Mucosa of descending colon (tissue), 3 donors: Measurements from ENCODE around the gene TCP11L1. TPM values are rescaled to one million over a fixed set of nuclear protein-coding genes. Genes with fewer than 3 reads are reported as not detected.
A peak's percentile ranks its signal among the peaks of the same experiment; 100 is the strongest.
"Not testable (repeated sequence)": the region's sequence is repeated elsewhere in the genome, so short reads cannot be mapped to it uniquely, and the experiment has no call there.

Experiments used
- ATAC-seq: fragments of 200-7000 bp; cut with Tn5 transposase; one replicate; pipeline ENCODE4 v1.9.1; 2020; ENCODE audit warnings: mild to moderate bottlenecking, moderate library complexity
- DNase-seq, 3 donors: peaks; one replicate each; pipeline ENCODE4 v3.0.0-alpha.2; 2020
- H3K36me3 ChIP-seq: fragments of 200-600 bp; one replicate; pipeline ENCODE4 v1.8.0; 2021; ENCODE audit warnings: low read depth, mild to moderate bottlenecking
- H3K4me1 ChIP-seq: fragments of 200-600 bp; one replicate; pipeline ENCODE4 v1.8.0; 2021; ENCODE audit warnings: low read depth, mild to moderate bottlenecking
- H3K4me3 ChIP-seq: fragments of 200-600 bp; one replicate; pipeline ENCODE4 v1.8.0; 2021; ENCODE audit warnings: mild to moderate bottlenecking
- H3K9me3 ChIP-seq: fragments of 200-600 bp; one replicate; pipeline ENCODE4 v1.8.0; 2021; ENCODE audit warnings: mild to moderate bottlenecking
- intact Hi-C, 2 donors: fragments of 100-400 bp; cut with DNase I in 1 of 2; cut with micrococcal nuclease in 1 of 2; formaldehyde crosslinking; loops; one replicate each; pipeline versions ENCODE4 v1.11.0 to v1.11.1; 2022; cut with DNase I, micrococcal nuclease
- total RNA-seq, 3 donors: library from RNA; stranded (reverse); fragmentation: NEBNext Ultra II Directional in 2 of 3; extraction: Animal tissue kit (Norgen Biotek cat#: 25700) in 2 of 3; gene quantifications; one replicate each; pipeline versions ENCODE4 v1.2.1 to v1.2.4, GENCODE V29; 2021 to 2023
- TF ChIP-seq, protein P1 (sequence below): fragments of 200-600 bp; IDR thresholded peaks from one replicate; pipeline ENCODE4 v1.8.0; 2022; ENCODE audit warnings: antibody characterized with exemption, mild to moderate bottlenecking
- donor health status: DM: no; HTN: no; CAD: no; lungs with moderate emphysema.
- donor health status: DM: no; HTN: no; CAD: no.
- donor health status: DM: no; HTN: yes; CAD: no.

The TCP11L1 gene
- total RNA-seq, 3 donors from 2014 or later, result 24.8 to 51.6 (median 31.3) TPM

DNA sequence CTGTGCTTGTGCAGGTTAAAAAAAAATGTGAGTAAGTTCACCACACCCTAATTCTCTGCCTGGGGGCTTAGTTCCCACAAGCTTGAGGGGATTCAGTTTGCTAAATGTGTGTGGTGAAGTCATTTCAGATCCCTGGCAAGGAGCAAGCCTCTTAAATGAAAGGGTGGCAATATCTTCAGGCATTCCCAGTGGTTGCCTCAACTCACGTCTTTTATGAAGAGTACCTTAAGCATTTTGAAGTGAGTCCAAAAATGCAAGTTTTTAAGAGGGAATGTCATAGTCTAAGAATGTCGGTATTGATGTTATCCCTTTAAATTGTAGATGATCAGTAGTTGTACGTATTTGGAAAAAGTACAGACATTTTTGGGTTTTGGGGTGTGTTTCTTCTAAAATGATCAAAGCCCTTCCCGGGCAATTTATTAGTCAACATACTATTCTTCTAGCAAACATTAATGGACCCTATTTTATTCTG, 4.9 kb downstream of the TCP11L1 start:
- H3K9me3 ChIP-seq, result no peaks in the 10 kb centered on the region
- no peak for DNase-seq
- H3K4me3 ChIP-seq, result no peak overlapping the region
- H3K36me3 ChIP-seq, result no peaks in the 10 kb centered on the region
- ATAC-seq, result no peak
- peaks cover 13% of the 10 kb centered on the region for H3K4me1 ChIP-seq
- TF ChIP-seq, protein P1, sequence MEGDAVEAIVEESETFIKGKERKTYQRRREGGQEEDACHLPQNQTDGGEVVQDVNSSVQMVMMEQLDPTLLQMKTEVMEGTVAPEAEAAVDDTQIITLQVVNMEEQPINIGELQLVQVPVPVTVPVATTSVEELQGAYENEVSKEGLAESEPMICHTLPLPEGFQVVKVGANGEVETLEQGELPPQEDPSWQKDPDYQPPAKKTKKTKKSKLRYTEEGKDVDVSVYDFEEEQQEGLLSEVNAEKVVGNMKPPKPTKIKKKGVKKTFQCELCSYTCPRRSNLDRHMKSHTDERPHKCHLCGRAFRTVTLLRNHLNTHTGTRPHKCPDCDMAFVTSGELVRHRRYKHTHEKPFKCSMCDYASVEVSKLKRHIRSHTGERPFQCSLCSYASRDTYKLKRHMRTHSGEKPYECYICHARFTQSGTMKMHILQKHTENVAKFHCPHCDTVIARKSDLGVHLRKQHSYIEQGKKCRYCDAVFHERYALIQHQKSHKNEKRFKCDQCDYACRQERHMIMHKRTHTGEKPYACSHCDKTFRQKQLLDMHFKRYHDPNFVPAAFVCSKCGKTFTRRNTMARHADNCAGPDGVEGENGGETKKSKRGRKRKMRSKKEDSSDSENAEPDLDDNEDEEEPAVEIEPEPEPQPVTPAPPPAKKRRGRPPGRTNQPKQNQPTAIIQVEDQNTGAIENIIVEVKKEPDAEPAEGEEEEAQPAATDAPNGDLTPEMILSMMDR, result no peak
- intact Hi-C loops, result no loop called here

DNA sequence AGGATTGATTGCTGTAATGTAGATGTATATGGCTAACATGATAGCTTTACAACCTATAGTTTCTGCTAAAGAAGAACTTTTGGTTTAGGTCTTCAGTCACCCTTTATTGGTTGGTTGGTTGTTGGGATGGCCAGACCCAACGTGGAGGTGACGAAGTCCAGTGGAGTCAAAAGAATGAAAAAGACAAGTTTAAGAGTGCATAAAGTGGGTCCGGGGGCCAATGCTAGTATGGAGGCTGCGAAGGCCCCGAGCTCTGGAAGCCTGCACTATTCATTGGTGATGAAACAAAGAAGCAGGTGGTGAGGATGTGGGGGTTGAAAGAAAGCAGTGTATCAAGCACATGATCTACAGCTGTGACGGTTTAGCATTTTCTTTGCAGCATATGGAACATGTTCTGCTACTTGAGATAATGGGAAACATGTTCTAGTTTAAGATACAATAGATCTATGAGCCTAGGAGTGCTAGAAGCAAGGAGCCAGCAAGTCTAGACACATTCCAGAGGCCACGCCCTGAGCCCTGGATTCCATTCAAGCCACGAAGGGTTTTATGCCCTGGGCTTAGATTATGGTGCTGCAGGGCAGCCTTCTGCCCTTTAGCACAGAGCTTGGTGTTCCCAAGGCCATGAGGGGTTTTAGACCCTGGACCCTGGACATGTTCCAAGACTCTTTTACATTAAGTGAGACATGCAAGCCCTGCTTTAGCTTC, 6.3 kb downstream of the TCP11L1 start:
- TF ChIP-seq, protein P1, result no peak
- peak; percentile 66 to 86 (median 83) for DNase-seq
- intact Hi-C loops, result no loop called here
- peak; percentile 76 for ATAC-seq
- Histone ChIP-seq H3K4me3 (no peak overlapping the region), H3K9me3 (no peaks in the 10 kb centered on the region), H3K4me1 (peaks cover 20% of the 10 kb centered on the region), H3K36me3 (no peaks in the 10 kb centered on the region)

DNA sequence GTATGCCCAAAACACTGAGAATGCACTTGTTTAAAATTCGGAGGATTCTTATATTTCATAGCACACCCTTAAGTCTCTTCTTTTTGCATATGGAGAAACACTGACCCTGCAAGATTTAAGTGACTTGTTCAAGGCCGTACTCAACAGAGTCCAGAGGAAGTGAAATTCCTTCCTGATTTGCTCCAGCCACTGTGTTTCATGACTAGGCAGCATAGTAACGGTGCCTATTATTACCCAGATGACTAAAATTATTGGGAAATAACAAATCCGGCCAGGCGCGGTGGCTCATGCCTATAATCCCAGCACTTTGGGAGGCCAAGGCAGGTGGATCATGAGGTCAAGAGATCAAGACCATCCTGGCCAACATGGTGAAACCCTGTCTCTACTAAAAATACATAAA, 9.3 kb downstream of the TCP11L1 start:
- H3K36me3 ChIP-seq, H3K9me3 ChIP-seq, H3K4me3 ChIP-seq, intact Hi-C loops, DNase-seq: not testable (repeated sequence)
- peaks cover 20% of the 10 kb centered on the region for H3K4me1 ChIP-seq
- ATAC-seq, result peak; percentile 48

DNA sequence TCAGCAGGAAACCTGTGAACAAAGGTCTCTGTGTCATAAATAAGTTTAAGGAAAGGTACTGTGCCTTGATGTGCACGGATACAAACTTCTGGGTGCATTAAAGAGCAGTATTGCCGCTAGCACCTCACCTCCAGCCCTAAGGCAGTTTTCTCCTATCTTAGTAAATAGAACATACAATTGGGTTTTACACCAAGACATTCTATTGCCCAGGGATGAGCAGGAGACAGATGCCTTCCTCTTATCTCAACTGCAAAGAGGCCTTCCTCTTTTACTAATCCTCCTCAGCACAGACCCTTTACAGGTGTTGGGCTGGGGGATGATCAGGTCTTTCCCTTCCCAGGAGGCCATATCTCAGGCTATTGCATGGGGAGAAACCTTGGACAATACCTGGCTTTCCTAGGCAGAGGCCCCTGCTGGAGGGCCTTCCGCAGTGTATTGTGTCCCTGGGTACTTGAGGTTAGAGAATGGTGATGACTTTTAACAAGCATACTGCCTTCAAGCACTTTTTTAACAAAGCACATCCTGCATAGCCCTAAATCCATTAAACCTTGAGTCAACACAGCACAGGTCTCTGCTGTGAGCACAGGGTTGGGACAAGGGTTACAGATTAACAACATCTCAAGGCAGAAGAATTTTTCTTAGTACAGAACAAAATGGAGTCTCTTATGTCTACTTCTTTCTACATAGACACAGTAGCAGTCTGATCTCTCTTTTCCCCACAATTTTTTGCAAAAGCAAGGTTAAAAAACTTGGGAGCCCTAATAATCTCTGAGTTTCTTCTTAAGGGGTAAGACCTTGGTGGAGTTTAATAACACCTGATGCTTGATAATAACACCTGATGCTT, 10.4 kb downstream of the TCP11L1 start:
- peaks cover 20% of the 10 kb centered on the region for H3K4me1 ChIP-seq
- H3K36me3 ChIP-seq, intact Hi-C loops, H3K9me3 ChIP-seq, H3K4me3 ChIP-seq, DNase-seq: not testable (repeated sequence)
- ATAC-seq, result peak; percentile 64

DNA sequence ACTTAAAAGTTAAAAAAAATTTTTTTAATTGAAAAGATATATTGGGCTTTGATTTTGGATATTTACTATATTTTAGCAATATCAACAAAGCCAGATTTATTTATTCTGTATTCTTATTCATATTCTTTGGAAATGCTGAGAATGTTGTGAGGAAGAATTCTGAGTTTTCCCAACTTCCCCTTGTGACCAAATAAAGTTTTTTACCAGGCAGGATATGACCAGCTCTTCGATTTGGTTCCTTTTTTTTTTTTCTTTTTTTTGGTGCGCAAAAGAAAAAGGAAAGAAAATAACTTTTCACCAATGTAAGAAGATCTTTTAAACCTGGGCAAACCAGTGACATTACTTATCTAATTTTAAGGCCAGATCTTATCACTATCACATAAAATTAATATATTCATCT, 12.9 kb downstream of the TCP11L1 start:
- TF ChIP-seq, protein P1, result no peak
- no peak for ATAC-seq
- no peak overlapping the region for H3K4me3 ChIP-seq
- peaks cover 13% of the 10 kb centered on the region for H3K4me1 ChIP-seq
- DNase-seq, result no peak
- intact Hi-C loops, result no loop called here
- H3K36me3 ChIP-seq, result no peaks in the 10 kb centered on the region
- no peaks in the 10 kb centered on the region for H3K9me3 ChIP-seq

DNA sequence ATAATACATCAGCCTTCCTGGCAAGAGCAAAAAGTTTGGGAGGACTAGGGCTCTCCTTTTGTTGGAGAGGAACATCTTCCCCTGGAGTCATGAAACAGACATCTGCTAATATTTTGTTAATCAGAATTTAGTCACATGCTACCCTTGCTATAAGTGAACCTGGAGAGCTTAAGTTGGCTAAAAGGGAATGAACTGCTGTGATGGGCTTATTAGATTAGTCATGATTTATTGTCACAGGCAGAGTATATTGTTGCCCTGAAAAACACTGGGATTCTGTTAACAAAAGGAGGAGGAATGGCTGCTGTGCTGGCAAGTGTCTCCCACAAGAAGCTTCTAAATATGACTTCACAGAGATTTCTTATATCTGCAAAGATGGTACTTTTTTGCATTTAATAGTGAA, 16.0 kb downstream of the TCP11L1 start:
- DNase-seq (no peak), ATAC-seq (no peak)
- intact Hi-C loops, result no loop called here
- H3K36me3 ChIP-seq, result no peaks in the 10 kb centered on the region
- no peak overlapping the region for H3K4me3 ChIP-seq
- peaks cover 5% of the 10 kb centered on the region for H3K4me1 ChIP-seq
- TF ChIP-seq, protein P1, result no peak
- H3K9me3 ChIP-seq, result no peaks in the 10 kb centered on the region
